Coronary artery (tissue), 2 donors: ENCODE data around the gene PIEZO2.

ENCODE experiments used
- DNase-seq: peaks from one replicate; pipeline ENCODE4 v3.0.0-alpha.2; 2017; ENCODE audit warnings: low spot score
- H3K27ac ChIP-seq, 2 donors: fragments of 200-600 bp; sonication (generic); one replicate each; pipeline ENCODE4 v1.5.1; 2016 to 2019
- H3K4me3 ChIP-seq: fragments of 200-600 bp; sonication (generic); 2 replicates; pipeline ENCODE4 v1.5.1; 2016; ENCODE audit warnings: mild to moderate bottlenecking, moderate library complexity
- TF ChIP-seq, protein P1 (sequence below): fragments of 200-600 bp; sonication (generic); IDR thresholded peaks from one replicate; pipeline ENCODE4 v1.5.1; 2019; ENCODE audit warnings: antibody characterized with exemption

PIEZO2 gene

DNA sequence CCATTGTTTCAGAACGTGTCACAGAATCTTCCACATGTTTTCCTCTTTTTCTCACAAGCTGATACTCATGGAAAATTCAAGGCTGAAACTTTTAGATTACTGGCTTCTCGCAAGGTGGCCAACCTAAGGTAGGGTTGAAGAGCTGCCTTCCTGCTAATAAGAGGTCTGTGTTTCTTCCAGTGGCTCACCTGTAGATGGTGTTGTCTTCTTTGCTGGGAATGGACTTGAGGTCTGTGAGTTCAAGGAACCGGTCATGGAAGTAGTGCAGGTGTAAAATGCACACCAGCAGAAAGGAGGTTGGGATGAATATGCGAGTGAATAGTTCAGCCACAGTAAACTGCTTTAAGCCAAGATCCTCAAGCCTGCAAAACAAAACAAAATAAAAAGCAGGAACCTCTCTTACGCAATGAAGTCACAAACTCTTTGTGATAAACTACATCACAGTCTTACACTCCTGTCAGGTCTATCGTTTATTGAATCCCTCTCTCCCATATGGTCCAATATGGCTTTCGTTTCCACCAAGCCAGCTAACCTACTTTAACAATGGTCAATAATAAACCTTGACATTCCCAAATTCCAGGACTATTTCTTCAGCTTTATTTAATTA, 364.7 kb downstream of the PIEZO2 start:
- Histone ChIP-seq H3K4me3 (no peak overlapping the region), H3K27ac (no peak overlapping the region)
- TF ChIP-seq, protein P1, sequence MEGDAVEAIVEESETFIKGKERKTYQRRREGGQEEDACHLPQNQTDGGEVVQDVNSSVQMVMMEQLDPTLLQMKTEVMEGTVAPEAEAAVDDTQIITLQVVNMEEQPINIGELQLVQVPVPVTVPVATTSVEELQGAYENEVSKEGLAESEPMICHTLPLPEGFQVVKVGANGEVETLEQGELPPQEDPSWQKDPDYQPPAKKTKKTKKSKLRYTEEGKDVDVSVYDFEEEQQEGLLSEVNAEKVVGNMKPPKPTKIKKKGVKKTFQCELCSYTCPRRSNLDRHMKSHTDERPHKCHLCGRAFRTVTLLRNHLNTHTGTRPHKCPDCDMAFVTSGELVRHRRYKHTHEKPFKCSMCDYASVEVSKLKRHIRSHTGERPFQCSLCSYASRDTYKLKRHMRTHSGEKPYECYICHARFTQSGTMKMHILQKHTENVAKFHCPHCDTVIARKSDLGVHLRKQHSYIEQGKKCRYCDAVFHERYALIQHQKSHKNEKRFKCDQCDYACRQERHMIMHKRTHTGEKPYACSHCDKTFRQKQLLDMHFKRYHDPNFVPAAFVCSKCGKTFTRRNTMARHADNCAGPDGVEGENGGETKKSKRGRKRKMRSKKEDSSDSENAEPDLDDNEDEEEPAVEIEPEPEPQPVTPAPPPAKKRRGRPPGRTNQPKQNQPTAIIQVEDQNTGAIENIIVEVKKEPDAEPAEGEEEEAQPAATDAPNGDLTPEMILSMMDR = no peak
- DNase-seq = no peak

DNA sequence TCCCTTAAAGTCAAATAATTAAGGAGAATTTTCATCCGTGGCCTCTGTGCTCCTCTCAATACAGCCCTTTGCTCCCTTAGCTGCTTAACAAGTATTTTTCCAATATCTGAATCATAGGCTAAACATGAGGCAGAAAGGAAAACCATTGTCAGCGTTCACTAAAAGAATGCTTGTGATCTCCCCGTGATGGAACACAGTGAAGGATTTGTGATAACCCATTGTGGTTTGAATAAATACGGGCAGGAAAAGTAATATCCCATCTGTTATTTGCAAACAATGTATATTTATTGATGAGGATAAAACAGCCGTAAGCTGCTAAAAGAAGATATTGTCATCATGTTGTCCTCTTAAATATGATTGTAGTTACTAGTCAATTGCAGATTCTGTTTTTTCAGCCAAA, 365.4 kb downstream of the PIEZO2 start:
- TF ChIP-seq, protein P1 = no peak
- no peak for DNase-seq
- H3K27ac ChIP-seq = no peak overlapping the region
- H3K4me3 ChIP-seq = no peak overlapping the region

DNA sequence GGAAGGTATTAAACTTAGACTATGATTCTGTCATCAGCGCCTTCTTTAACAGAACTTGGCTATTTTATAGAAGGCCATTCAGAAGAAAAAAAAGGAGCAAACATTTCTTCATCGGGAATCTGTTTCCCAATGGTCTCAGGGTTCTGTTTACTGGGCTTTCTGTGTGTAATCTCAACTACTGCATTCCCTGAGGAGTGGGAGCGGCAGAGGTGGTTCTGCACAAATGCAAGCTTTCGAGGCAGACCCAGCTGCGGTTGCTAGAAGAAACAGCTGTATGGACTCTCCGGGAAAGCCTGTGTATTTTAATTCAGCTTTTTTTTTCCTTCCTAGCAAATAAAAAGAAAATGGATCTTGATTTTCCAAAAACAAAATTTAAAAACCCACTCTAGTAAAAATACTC, 372.9 kb downstream of the PIEZO2 start:
- H3K27ac ChIP-seq = no peak overlapping the region
- TF ChIP-seq, protein P1 = no peak
- no peak for DNase-seq
- H3K4me3 ChIP-seq = no peak overlapping the region

DNA sequence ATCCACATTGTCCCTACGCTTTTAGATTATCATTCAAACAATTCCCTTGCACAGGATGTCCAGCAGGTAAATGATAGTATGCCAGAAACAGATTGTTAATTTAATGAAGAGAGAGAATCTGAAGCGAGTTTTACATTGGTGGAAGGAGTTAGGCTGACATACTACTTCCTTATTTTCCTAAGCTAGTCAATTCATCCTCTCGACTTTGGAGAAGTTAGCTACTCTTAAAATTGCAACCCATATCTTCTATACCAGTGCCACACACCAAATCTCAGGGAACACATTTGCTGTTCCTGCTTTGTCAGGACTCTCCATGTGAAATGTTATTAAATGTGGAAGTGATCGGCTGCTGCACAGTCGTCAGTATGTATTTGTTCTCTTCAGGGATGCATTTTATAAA, 374.3 kb downstream of the PIEZO2 start:
- no peak overlapping the region for H3K4me3 ChIP-seq
- no peak for DNase-seq
- H3K27ac ChIP-seq = no peak overlapping the region
- TF ChIP-seq, protein P1 = no peak

DNA sequence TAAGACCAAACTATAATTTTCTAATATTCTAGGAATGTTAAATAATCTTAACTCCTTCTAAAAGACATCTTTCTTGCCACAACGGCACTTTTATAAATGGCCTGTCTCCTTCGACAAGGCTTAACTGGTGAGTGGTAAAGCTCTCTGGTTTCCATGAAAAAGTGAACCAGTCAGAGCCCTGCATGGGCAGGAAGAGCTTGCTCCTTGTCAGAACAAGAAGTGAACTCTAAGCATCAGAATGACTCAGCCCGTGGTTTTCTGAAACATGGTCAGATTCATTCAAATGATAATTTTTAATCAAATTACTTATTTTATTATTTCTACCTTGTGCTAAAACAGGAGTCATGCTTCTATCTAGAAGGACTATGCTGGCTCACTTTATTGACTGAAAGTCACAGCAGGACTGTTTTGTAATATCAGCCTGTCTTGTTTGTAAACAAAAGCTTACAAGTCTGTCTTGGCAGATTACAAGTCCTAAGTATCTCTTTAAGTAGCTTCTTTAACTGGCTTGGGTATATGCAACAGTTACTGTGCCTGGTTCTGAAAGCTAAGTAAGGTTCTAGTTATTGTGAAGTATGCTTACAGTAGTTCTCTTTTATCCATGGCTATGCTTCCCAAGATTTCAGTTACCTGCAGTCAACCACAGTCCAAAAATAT, 378.2 kb downstream of the PIEZO2 start:
- TF ChIP-seq, protein P1 = no peak
- H3K4me3 ChIP-seq = no peak overlapping the region
- DNase-seq = no peak
- no peak overlapping the region for H3K27ac ChIP-seq

DNA sequence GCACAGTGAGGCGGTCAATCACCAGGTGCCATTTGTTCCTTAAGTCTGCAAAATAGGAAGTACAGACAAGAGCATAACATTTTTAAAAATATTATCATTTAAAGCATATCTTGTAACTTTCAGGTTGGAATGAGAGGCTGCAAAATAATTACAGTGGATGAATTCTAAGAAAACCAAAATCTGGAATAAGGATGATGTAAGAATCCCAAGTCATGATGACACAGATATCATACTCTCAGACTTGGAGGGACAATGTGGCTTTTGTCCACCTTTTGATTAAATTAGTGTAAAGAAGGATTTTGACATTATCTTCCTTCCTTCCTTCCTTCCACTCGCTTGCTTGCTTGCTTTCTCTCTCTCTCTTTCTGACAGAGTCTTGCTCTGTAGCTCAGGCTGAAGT, 379.1 kb downstream of the PIEZO2 start:
- Histone ChIP-seq H3K27ac (no peak overlapping the region), H3K4me3 (no peak overlapping the region)
- TF ChIP-seq, protein P1 = no peak
- no peak for DNase-seq

DNA sequence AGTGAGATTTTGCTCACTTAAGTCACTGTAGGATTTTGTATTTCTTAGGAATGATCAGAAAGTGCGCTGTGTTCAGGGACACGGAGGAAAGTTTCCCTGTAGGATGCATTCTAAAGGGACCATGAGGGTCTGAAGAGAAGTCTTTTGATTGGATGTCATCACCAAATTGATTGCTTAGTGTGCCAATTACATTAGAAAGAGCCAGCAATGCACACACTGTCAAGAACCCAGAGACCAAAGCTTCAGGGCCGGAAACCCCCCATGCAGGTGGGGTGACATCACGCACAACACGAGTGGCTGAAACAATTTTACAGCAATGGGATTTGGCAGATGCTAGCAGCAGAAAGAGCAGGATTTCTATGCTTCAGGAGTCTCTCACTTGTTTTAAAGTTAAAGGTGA, 381.1 kb downstream of the PIEZO2 start:
- no peak overlapping the region for H3K27ac ChIP-seq

More for the DNA sequence above, 381.1 kb downstream of the PIEZO2 start:
- TF ChIP-seq, protein P1 = no peak
- no peak for DNase-seq
- H3K4me3 ChIP-seq = no peak overlapping the region
